HG02852 (cell line): ENCODE measurements around the gene PTCD2.
"Not testable (repeated sequence)": the region's sequence is repeated elsewhere in the genome, so short reads cannot be mapped to it uniquely, and the experiment has no call there.

ENCODE experiments used
- ATAC-seq: cut with Tn5 transposase; IDR thresholded peaks from one replicate; pipeline ENCODE4 v1.9.1; 2021; ENCODE audit warnings: mild to moderate bottlenecking, moderate library complexity; ENCODE audit not compliant: unreplicated experiment

Gene PTCD2

DNA sequence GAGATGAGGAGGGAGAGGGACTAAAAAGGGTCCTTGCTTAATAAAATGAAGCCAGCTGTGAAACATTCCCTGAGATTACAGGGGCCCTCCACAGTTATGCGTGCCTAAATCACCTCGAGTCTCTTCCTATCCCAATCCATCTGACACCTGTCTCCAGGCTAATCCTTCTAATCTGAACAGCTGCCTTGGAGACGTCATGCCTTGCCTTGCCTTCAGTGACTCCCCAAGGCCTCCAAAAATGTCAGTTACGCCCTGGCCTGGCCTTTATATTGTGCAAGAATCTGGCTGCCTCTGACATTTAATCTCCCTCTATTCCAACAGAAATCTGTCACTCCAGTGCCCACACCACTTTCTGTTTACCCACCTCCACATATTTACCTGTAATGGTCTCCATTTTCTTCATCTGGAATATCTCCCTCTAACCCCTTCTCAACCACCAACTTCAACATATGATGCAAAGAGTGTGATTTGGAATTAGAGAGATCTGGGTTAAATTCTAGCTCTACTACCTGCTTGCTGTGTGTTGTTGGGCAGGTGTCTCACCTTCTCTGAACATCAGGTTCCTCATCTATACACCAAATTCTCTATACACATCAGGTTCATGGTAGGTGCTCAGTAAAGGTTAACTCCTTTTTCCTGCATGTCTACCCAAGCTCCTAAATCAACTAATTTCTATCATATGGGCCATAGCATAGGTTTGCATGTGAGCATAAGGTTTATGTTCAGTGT lies 57.9 kb downstream of the PTCD2 start:
- ATAC-seq = no peak

DNA sequence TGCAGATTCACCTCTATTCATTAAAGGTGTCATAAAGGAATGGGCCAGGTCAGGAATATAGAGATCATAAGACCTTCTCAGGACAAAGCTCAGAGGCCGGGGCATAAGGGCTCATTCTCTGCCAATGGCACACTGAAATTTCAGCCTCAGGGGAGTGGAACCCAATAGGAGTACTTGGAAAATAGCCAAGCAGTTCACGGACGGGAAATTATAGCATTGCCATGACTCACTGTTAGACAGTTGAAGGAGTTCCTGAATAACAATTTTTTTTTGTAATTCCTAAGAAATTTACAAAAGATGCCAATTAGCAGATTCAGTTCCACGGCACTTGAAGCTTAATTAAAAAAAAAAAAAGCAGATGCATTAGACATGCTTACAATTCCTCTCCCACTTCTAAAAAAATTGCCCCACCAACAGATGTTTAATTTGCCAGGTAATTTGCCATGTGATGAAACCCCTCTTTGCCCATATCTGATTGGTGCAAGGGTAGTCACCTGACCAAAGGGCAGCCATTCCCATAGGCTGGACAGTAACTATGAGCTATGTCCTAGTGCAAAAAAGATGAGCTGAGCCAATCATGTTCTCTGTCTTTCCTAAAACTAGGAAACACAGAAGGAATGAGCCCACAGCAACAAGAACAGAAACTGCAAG lies 58.6 kb downstream of the PTCD2 start:
- no peak for ATAC-seq

GRCh38 chr5:72379936-72380335 lies 59.8 kb downstream of the PTCD2 start:
- ATAC-seq = no peak

DNA sequence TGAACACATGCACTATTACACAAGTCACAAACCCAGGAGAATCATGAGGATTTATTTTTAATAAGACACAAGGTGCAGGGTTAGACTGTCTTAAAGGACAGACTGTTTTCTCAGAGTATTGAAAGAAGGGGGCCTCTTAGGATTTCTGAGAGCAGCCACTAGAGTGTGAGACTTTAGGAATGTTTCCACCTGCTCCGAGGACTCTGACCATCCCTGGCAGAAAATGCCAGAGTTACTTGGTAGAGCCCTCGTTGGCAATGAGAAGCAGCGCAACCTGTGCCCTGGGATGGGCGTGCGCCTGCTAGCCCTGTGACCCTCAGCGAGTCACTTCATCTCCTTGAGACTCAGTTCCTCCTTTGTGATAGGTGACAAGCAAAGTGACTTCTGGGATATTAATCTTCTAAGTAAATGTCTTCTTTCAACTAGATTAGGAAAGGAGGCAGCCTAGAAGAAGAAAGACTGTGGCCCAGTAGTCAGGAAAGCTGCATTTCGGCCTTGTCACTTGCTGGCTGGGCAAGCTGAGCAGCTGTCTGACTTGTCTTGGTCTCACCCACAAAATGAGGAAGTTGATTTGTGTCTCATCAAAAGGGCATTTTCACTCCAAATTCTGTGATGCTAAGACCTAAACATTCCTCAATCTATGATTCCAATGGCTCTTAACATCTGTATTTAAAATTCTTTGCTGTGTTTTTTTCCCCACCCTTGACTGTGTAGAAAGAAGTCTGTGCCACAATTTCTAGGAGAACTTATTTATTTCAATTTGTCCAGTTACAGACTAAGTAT lies 60.5 kb downstream of the PTCD2 start:
- peak; percentile 55 for ATAC-seq

GRCh38 chr5:72383280-72383679 lies 63.1 kb downstream of the PTCD2 start:
- ATAC-seq = no peak

GRCh38 chr5:72383726-72384125 lies 63.6 kb downstream of the PTCD2 start:
- no peak for ATAC-seq

DNA sequence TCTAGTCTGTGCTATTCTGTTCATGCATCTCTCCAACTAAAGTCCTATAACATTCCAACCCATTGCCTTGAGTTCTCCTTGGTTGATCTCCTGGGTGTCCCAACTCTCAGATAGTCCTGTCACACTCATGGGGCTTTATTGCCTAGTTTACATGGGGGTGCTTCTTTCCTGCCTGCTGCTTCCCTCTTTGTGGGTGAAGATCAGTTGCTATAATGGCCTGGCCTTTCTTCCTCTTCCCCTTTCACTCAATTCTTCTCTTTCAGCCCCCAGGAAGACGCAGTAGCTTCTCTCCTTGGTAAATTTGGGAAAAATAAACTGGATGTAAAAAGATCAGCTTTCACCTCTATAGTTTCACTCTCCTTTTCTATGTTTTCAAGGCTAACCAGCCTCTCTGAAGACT lies 66.5 kb downstream of the PTCD2 start:
- ATAC-seq = no peak

DNA sequence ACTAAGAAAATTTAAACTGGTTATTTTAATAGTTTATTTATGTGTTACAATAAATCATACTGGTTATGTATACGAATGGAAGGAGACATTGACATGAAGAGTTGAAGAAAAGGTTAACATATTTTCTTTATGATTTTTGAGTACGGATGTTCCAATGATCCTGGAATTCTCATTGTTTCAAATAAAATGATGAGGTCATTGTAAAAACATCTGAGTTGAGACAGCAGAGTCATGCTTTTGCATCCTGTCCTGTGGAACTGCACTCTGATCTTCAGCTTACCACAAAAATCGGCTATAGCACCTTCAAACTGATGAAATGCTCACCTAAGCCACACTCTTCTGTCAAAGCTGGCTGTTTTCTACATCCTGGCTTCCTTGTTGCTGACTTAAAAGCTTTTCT lies 67.8 kb downstream of the PTCD2 start:
- no peak for ATAC-seq

GRCh38 chr5:72388646-72389045 lies 68.5 kb downstream of the PTCD2 start:
- ATAC-seq = no peak

GRCh38 chr5:72390836-72391235 lies 70.7 kb downstream of the PTCD2 start:
- ATAC-seq = no peak

- ATAC-seq = no peak
Observed at GRCh38 chr5:72392326-72392733, 72.2 kb downstream of the PTCD2 start.

DNA sequence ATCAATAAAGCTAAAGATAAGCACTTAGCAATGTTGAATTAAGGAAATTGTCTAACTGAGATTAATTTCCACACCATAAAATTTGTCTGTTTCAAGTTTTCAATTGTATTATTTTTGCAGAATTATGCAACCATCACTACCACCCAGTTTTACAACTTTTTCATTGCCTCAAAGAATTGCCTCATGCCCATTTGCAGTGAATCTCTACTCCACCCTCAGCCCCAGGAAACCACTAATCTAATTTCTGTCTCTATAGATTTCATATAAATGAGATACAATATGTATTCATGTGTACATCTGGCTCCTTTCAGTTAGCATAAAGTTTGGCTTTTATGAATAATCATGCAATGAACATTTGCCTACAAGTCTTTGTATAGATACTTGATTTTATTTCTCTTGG lies 72.9 kb downstream of the PTCD2 start:
- ATAC-seq = no peak

DNA sequence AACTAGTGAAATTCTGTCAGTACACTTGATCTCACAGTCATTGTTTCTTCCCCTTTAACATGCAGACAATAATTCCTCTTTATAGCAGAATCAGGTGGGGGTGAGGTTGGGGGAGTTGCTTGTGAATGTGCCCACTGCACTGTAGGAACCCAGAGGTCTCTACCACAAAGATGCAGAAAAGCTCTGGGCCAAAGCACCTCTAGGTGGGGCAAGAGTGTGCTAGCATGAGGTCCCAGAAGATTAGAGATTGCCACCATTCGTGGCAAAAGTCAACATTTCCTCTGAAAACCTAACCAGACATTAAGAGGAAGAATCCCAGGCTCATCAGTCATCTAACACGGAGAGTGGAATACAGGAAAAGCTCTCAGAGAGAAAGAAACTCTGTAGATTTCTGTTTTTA lies 74.5 kb downstream of the PTCD2 start:
- no peak for ATAC-seq

DNA sequence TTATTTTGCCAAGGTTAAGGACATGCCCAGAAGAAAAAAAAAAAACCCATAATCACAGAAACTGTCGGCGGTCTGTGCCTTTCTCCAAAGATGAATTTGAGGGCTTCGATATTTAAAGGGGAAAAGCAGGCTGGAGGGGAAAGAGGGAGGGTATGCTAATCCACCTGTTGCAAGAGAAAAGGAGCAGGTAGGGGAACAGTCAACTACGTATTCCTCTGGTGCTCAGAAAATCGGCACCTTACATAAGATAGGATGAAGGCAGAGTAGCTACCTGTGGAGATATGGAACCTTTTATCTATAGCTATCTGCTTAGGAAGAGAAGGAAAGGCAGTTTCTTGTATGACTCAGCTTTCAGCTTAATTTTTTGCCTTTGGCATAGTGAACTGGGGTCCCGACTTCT lies 77.7 kb downstream of the PTCD2 start:
- no peak for ATAC-seq

DNA sequence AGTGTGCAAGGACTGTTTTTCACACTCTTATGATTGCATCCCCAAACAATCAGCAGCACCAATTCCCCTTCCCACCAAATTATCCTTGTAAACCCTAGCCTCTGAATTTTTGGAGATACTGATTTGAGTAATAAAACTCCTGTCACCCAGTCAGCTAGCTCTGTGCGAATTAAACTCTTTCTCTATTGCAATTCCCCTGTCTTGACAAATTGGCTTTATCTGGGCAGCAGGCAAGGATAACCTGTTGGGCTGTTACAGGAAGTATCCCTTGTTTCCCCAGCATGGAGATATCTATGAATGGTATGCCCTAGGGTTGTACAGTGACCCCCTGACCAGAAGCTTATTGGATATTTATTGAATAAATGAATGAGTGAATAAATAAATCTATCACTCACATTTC lies 80.8 kb downstream of the PTCD2 start:
- ATAC-seq = no peak

GRCh38 chr5:72402381-72402890 lies 82.3 kb downstream of the PTCD2 start:
- no peak for ATAC-seq

- no peak for ATAC-seq
Observed at GRCh38 chr5:72402959-72403628, 82.9 kb downstream of the PTCD2 start.

DNA sequence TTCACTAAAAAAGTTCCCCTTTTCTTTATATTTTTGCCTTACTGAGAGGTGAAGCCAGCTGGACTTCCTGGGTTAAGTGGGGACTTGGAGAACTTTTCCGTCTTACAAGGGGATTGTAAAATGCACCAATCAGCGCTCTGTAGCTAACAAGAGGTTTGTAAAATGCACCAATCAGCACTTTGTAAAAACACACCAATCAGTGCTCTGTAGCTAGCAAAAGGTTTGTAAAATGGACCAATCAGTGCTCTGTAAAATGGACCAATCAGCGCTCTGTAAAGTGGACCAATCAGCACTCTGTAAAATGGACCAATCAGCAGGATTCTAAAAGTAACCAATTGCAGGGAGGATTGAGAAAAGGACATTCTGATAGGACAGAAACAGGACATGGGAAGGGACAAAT lies 84.6 kb downstream of the PTCD2 start:
- not testable (repeated sequence) for ATAC-seq

GRCh38 chr5:72407078-72407477 lies 86.9 kb downstream of the PTCD2 start:
- ATAC-seq = no peak

- no peak for ATAC-seq
Observed at GRCh38 chr5:72407541-72407940, 87.4 kb downstream of the PTCD2 start.

DNA sequence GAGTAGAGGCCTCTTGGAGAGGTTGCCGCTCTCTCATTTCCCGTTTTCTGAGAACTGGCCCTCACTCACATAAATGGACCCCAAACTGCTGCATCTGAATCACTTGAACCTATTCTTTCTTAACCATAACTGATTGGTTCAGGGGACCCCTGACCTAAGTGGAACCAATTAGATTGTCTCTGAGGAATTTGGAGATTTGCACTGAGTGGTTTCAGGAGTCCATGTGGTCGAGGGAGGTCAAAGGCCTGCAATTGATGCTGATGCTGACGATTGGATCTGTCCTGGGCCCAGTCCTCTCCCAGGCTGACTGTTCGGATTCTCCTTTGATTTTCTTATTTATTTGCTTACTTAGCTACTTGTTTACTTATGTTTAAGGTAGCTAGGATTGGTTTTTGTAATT lies 88.0 kb downstream of the PTCD2 start:
- no peak for ATAC-seq
